ENCODE measurements around the gene ADM5.

GRCh38 chr19:49665036-49665350 is 24.4 kb upstream of the ADM5 start:
- TF ChIP-seq ZNF274 (IDR thresholded peaks at IDR 0.05; ENCODE audit: low read depth, low read length) (no peak), YY1 (IDR thresholded peaks at IDR 0.05; ENCODE audit: insufficient read depth, insufficient read length) (no peak)
